HG02759 (cell line): Measurements from ENCODE around the gene SYT1.

Experiments
- ATAC-seq: cut with Tn5 transposase; IDR thresholded peaks from one replicate; pipeline ENCODE4 v1.9.1; 2021; ENCODE audit warnings: mild to moderate bottlenecking, moderate library complexity; ENCODE audit not compliant: unreplicated experiment

SYT1 gene

GRCh38 chr12:79380402-79380801 is 515.8 kb downstream of the SYT1 start:
- no peak for ATAC-seq

GRCh38 chr12:79381248-79382208 is 517.0 kb downstream of the SYT1 start:
- no peak for ATAC-seq

GRCh38 chr12:79384551-79384950 is 520.0 kb downstream of the SYT1 start:
- ATAC-seq, result no peak

GRCh38 chr12:79388011-79388410 is 523.4 kb downstream of the SYT1 start:
- ATAC-seq, result no peak

- no peak for ATAC-seq
Measured at GRCh38 chr12:79393842-79394241, 529.3 kb downstream of the SYT1 start.

- ATAC-seq, result no peak
Measured at GRCh38 chr12:79397609-79398008, 533.0 kb downstream of the SYT1 start.

GRCh38 chr12:79400481-79400880 is 535.9 kb downstream of the SYT1 start:
- ATAC-seq, result no peak

GRCh38 chr12:79402606-79403005 is 538.0 kb downstream of the SYT1 start:
- ATAC-seq, result no peak

GRCh38 chr12:79406993-79407392 is 542.4 kb downstream of the SYT1 start:
- no peak for ATAC-seq

- ATAC-seq, result peak; percentile 87
Measured at GRCh38 chr12:79407671-79408622, 543.4 kb downstream of the SYT1 start.

GRCh38 chr12:79408689-79409088 is 544.1 kb downstream of the SYT1 start:
- no peak for ATAC-seq

GRCh38 chr12:79409562-79409961 is 545.0 kb downstream of the SYT1 start:
- no peak for ATAC-seq

- ATAC-seq, result no peak
Measured at GRCh38 chr12:79411791-79412190, 547.2 kb downstream of the SYT1 start.

GRCh38 chr12:79413796-79414195 is 549.2 kb downstream of the SYT1 start:
- no peak for ATAC-seq

GRCh38 chr12:79414252-79414651 is 549.7 kb downstream of the SYT1 start:
- no peak for ATAC-seq

GRCh38 chr12:79415321-79415720 is 550.7 kb downstream of the SYT1 start:
- ATAC-seq, result no peak

GRCh38 chr12:79415746-79416435 is 551.3 kb downstream of the SYT1 start:
- no peak for ATAC-seq

- no peak for ATAC-seq
Measured at GRCh38 chr12:79420146-79420618, 555.6 kb downstream of the SYT1 start.

- ATAC-seq, result no peak
Measured at GRCh38 chr12:79421236-79421740, 556.7 kb downstream of the SYT1 start.

GRCh38 chr12:79422060-79422812 is 557.7 kb downstream of the SYT1 start:
- no peak for ATAC-seq
